ENCODE measurements around the gene VPS36. TPM values are rescaled to one million over a fixed set of nuclear protein-coding genes. Genes with fewer than 3 reads are reported as not detected.
A peak's percentile ranks its signal among the peaks of the same experiment; 100 is the strongest.

VPS36 gene
- total and polyA plus RNA-seq, 2 of the 8 experiments (the other 6 are each of a cell fraction or from before 2014, with no cell fraction given) = 14.1 to 19.8 TPM

DNA sequence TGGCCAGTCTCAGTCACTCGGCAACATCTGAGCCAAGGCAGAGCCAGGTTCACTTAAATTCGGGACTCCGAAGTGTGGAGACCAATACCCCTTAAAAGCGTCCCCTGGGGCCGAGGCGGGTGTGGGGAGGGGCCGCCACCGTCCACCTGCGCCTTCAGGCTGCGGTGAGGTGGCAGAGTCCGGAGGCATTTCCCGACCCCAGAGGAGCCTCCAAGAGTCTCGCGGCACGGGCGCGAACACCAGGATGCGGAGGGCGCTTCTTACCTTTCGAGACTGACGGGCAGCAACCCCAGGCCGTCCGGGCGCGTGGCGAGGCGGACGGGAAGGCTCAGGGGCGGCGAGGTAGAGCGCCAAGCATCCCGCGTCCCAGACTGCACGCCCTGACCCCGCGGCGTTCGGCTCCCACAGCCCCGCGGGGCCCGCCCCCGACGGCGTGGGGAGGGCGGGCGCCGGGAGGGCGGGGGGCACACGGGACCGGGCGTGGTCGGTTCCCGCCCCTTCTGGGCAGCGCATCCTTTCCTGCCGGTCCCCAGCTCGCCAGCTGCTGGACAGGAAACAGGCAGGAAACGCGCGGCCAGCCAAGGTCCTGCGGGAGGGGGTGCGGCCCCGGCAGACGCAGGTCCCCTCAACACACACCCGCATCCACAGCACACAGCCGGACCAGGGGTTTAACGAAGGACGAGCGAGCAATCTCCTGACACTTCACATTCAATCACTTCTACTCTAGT, 44.5 kb downstream of the VPS36 start, which contains the start of gene THSD1:
THSD1 (minus strand) TSS at position 406 of the 728 bp plus-strand sequence. CDS start 3,572 bp downstream, outside the sequence.
- Histone ChIP-seq H3K9me3 (ENCODE audit: insufficient read depth in 2 of 2, low read depth in 1 of 2, low read length in 1 of 2) (no peaks in the 10 kb centered on the region), H2BK15ac (ENCODE audit: low read length) (no peak within 1 kb of the TSS), H2BK20ac (ENCODE audit: low read length) (no peak within 1 kb of the TSS), H3K18ac (ENCODE audit: extremely low read depth, low read length) (no peak within 1 kb of the TSS), H3K79me1 (ENCODE audit: low read depth, low read length) (no peaks in the 10 kb centered on the region), H4K8ac (ENCODE audit: extremely low read depth, insufficient read depth, low read length) (0 out of 2 replicates have a peak within 1 kb of the TSS, but pooled peaks have one; percentile 31), H3K23me2 (ENCODE audit: low read depth, low read length) (peaks cover 7% of the 10 kb centered on the region), H4K5ac (ENCODE audit: insufficient read length, low read depth, low read length) (no peak within 1 kb of the TSS), H4K91ac (replicated peaks; ENCODE audit: insufficient read length, low read length) (no peak within 1 kb of the TSS), H2BK5ac (ENCODE audit: low read depth, low read length) (no peak within 1 kb of the TSS), H3K9ac (replicated peaks in 1 of 4; ENCODE audit: extremely low read depth in 1 of 4, low read depth in 3 of 4, low read length in 3 of 4) (no peak within 1 kb of the TSS), H3K79me2 (ENCODE audit: control insufficient read depth in 1 of 2, insufficient read depth in 2 of 2, low read length in 2 of 2) (no peaks in the 10 kb centered on the region), H3K4me3 (ENCODE audit: extremely low read depth in 1 of 4, insufficient read depth in 2 of 4, low read depth in 3 of 4, low read length in 4 of 4) (peak within 1 kb of the TSS; percentile 47 to 74 (median 58)), H3K27ac (ENCODE audit: low read depth, low read length) (no peak within 1 kb of the TSS), H3K4ac (replicated peaks; ENCODE audit: insufficient read length, low read depth, low read length) (no peak within 1 kb of the TSS), H3K4me2 (ENCODE audit: insufficient read depth in 1 of 2, low read depth in 2 of 2, low read length in 2 of 2) (peak within 1 kb of the TSS; percentile 75 to 88), H3K14ac (ENCODE audit: insufficient read length) (no peak within 1 kb of the TSS), H3K4me1 (replicated peaks in 1 of 4; ENCODE audit: control insufficient read depth in 3 of 4, insufficient read depth in 4 of 4, low read length in 3 of 4) (peaks cover 0 to 5% (median 2%) of the 10 kb centered on the region in 4 experiments; a peak in 2 of 7 replicates), H2BK120ac (replicated peaks; ENCODE audit: low read depth, low read length) (no peak within 1 kb of the TSS), H2BK12ac (ENCODE audit: low read depth, low read length) (no peak within 1 kb of the TSS), H3K36me3 (ENCODE audit: control insufficient read depth in 2 of 4, insufficient read depth in 4 of 4, low read length in 3 of 4) (no peaks in the 10 kb centered on the region), H3K23ac (ENCODE audit: insufficient read length) (no peak within 1 kb of the TSS), H3K56ac (replicated peaks; ENCODE audit: insufficient read length, low read depth, low read length) (no peak within 1 kb of the TSS), H4K20me1 (replicated peaks in 1 of 2; ENCODE audit: control insufficient read depth in 1 of 2, insufficient read depth in 2 of 2, low read length in 2 of 2) (no peaks in the 10 kb centered on the region), H3K27me3 (replicated peaks in 1 of 4; ENCODE audit: control insufficient read depth in 3 of 4, extremely low read depth in 1 of 4, insufficient read depth in 3 of 4, low read length in 3 of 4) (peaks cover 3 to 30% (median 16%) of the 10 kb centered on the region in 4 experiments; a peak in 6 of 7 replicates), H2AFZ (ENCODE audit: low read length) (peak within 1 kb of the TSS; percentile 63; the same call in 1 of the 2 replicates), H2AK5ac (ENCODE audit: low read depth, low read length) (no peak within 1 kb of the TSS)
- FAIRE-seq (no peak), DNase-seq (ENCODE audit: low read depth in 1 of 2, low spot score in 2 of 2) (peak in 1 of 2 experiments; percentile 65)
- 7% methylated on average over 35 of the region's 68 CpGs; no CpG with 5 or more reads in 1 of the 2 experiments for WGBS, 2 experiments (ENCODE audit: extremely low coverage in 1 of 2, insufficient coverage in 1 of 2, insufficient read length in 1 of 2, insufficient replicate concordance in 2 of 2, low coverage in 1 of 2, low lambda C conversion rate in 2 of 2, missing lambda C conversion rate in 1 of 2)
- POLR2A ChIA-PET (ENCODE audit: partially characterized antibody) = interaction anchor here (0.9 kb wide), 1 partner anchor 43 kb away, joined by 3 read pairs; no protein-coding TSS in a partner anchor
- CTCF ChIA-PET (ENCODE audit: partially characterized antibody) = interaction anchor here (0.6 to 1.4 kb wide), 2 partner anchors 18 to 68 kb away, joined by 4 read pairs; no protein-coding TSS in a partner anchor
- TF ChIP-seq EP300 (IDR thresholded peaks at IDR 0.05; ENCODE audit: borderline replicate concordance in 1 of 2, low read depth in 2 of 2, low read length in 2 of 2) (no peak), HDAC6 (IDR thresholded peaks at IDR 0.05; ENCODE audit: low read depth, low read length) (no peak), CREB1 (IDR thresholded peaks at IDR 0.05) (no peak), TAF1 (IDR thresholded peaks at IDR 0.05; ENCODE audit: low read depth, low read length) (no peak), GTF2F1 (IDR thresholded peaks at IDR 0.05; ENCODE audit: borderline replicate concordance, low read depth, low read length) (no peak), MAFK (IDR thresholded peaks at IDR 0.05; ENCODE audit: low read depth, low read length) (no peak), BRCA1 (IDR thresholded peaks at IDR 0.05; ENCODE audit: low read depth, low read length) (no peak), CEBPB (IDR thresholded peaks at IDR 0.05; ENCODE audit: low read depth, low read length) (no peak), GABPA (IDR thresholded peaks at IDR 0.05; ENCODE audit: borderline replicate concordance, insufficient read depth, low read length) (peak; percentile 13; the same call in 1 of the 2 replicates), RFX5 (IDR thresholded peaks at IDR 0.05; ENCODE audit: borderline replicate concordance, low read depth, low read length) (no peak), SP2 (IDR thresholded peaks at IDR 0.05; ENCODE audit: low read length) (no peak)
- TF ChIP-seq, protein P1, sequence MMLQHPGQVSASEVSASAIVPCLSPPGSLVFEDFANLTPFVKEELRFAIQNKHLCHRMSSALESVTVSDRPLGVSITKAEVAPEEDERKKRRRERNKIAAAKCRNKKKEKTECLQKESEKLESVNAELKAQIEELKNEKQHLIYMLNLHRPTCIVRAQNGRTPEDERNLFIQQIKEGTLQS (IDR thresholded peaks at IDR 0.05; ENCODE audit: insufficient read depth, low read depth, low read length) = no peak

All from H1 (cell line).